ENCODE measurements around the gene RNF208.
"Not testable (repeated sequence)": the region's sequence is repeated elsewhere in the genome, so short reads cannot be mapped to it uniquely, and the experiment has no call there.

Gene RNF208

DNA sequence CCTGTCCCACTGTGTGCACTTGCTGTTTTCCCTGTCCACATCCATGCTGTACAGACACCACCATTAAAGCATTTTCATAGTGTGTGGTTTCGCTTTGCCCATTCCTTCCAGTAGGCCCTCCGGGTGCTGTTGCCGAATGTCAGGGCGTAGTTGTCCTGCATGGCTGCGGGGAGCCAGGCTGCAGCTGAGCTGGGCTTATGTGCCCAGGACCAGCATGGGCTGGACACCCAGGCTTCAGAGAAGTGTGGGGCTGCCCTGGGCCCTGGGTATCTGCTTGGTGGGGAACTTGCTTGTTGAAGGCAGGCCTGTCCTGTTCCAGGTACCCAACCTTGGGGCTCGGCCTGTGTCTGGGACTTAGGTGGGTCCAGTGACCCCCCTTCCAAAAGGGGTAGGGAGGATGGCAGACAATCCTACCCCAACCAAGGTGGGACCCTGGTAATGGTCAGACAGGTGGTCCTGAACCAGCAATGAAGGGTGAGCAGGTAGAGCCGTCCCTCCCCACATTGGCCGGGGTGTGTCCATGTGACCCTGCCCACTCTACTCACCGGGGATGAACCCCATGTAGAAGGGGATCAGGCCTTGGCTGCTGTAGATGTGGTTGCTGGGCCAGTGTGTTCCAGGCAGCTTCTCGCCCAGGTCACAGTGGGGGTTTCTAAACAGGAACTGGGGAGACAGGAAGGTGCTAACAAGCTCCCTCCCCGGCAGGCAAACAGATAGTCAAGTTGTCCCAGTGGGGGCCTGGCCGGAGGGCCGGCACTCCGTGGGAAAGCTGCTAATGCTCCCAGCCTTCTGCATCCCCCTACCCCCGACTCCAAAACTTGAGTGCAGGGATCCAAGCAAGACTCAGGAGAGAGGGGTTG lies 21.8 kb upstream of the RNF208 start (continued):
- TF ChIP-seq, protein P1, sequence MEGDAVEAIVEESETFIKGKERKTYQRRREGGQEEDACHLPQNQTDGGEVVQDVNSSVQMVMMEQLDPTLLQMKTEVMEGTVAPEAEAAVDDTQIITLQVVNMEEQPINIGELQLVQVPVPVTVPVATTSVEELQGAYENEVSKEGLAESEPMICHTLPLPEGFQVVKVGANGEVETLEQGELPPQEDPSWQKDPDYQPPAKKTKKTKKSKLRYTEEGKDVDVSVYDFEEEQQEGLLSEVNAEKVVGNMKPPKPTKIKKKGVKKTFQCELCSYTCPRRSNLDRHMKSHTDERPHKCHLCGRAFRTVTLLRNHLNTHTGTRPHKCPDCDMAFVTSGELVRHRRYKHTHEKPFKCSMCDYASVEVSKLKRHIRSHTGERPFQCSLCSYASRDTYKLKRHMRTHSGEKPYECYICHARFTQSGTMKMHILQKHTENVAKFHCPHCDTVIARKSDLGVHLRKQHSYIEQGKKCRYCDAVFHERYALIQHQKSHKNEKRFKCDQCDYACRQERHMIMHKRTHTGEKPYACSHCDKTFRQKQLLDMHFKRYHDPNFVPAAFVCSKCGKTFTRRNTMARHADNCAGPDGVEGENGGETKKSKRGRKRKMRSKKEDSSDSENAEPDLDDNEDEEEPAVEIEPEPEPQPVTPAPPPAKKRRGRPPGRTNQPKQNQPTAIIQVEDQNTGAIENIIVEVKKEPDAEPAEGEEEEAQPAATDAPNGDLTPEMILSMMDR (tag by site-specific recombination; IDR thresholded peaks at IDR 0.05): peak; percentile 41; the same call in 1 of the 2 replicates
- TF ChIP-seq ZBTB8A (tag by site-specific recombination; IDR thresholded peaks at IDR 0.05) (peak; percentile 41), BCL11B (tag by site-specific recombination; IDR thresholded peaks at IDR 0.05; ENCODE audit: low read depth) (peak; percentile 29; the same call in 1 of the 2 replicates), ZIC2 (tag by site-specific recombination; IDR thresholded peaks at IDR 0.05) (peak; percentile 91), ZBTB48 (tag by site-specific recombination; IDR thresholded peaks at IDR 0.05) (peak; percentile 9; the same call in 1 of the 2 replicates), ZNF2 (tag by site-specific recombination; IDR thresholded peaks at IDR 0.05) (0 out of 2 replicates have a peak, but pooled peaks have one; percentile 21), SP7 (tag by site-specific recombination; IDR thresholded peaks at IDR 0.05) (no peak), KLF8 (tag by site-specific recombination; IDR thresholded peaks at IDR 0.05) (peak; percentile 55)
- TF ChIP-seq, protein P2, sequence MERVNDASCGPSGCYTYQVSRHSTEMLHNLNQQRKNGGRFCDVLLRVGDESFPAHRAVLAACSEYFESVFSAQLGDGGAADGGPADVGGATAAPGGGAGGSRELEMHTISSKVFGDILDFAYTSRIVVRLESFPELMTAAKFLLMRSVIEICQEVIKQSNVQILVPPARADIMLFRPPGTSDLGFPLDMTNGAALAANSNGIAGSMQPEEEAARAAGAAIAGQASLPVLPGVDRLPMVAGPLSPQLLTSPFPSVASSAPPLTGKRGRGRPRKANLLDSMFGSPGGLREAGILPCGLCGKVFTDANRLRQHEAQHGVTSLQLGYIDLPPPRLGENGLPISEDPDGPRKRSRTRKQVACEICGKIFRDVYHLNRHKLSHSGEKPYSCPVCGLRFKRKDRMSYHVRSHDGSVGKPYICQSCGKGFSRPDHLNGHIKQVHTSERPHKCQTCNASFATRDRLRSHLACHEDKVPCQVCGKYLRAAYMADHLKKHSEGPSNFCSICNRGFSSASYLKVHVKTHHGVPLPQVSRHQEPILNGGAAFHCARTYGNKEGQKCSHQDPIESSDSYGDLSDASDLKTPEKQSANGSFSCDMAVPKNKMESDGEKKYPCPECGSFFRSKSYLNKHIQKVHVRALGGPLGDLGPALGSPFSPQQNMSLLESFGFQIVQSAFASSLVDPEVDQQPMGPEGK (tag by site-specific recombination; IDR thresholded peaks at IDR 0.05): peak; percentile 27; the same call in 1 of the 2 replicates
- TF ChIP-seq, protein P3, sequence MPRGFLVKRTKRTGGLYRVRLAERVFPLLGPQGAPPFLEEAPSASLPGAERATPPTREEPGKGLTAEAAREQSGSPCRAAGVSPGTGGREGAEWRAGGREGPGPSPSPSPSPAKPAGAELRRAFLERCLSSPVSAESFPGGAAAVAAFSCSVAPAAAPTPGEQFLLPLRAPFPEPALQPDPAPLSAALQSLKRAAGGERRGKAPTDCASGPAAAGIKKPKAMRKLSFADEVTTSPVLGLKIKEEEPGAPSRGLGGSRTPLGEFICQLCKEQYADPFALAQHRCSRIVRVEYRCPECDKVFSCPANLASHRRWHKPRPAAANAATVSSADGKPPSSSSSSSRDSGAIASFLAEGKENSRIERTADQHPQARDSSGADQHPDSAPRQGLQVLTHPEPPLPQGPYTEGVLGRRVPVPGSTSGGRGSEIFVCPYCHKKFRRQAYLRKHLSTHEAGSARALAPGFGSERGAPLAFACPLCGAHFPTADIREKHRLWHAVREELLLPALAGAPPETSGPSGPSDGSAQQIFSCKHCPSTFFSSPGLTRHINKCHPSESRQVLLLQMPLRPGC (tag by site-specific recombination; IDR thresholded peaks at IDR 0.05): 0 out of 2 replicates have a peak, but pooled peaks have one; percentile 11

DNA sequence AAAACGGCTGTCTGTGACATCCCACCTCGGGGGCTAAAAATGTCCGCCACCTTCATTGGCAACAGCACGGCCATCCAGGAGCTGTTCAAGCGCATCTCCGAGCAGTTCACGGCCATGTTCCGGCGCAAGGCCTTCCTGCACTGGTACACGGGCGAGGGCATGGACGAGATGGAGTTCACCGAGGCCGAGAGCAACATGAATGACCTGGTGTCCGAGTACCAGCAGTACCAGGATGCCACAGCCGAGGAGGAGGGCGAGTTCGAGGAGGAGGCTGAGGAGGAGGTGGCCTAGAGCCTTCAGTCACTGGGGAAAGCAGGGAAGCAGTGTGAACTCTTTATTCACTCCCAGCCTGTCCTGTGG lies 21.2 kb upstream of the RNF208 start:
- H3K9me3 ChIP-seq (ENCODE audit: control insufficient read depth, insufficient read depth, low read depth, low read length); H3K27ac ChIP-seq (ENCODE audit: extremely low read depth, low read depth, low read length); H3K4me3 ChIP-seq (ENCODE audit: low read depth, low read length); H3K4me1 ChIP-seq (ENCODE audit: control insufficient read depth, insufficient read depth, low read length): not testable (repeated sequence)
- CTCF ChIA-PET: interaction anchor here (1.3 kb wide), 1 partner anchor 11 kb away, joined by 13 read pairs; the partner anchor contains the start of gene NELFB
- H3K36me3 ChIP-seq (ENCODE audit: control insufficient read depth in 2 of 2, insufficient read depth in 1 of 2, low read length in 2 of 2): peaks cover 0 to 32% of the 10 kb centered on the region in 2 experiments; a peak in 1 of 3 replicates
- POLR2A ChIA-PET: interaction anchor here (0.6 to 11.5 kb wide), 14 partner anchors 9 to 195 kb away, joined by 3 to 336 read pairs (median 7); partner anchors contain the start of genes CYSRT1, MAN1B1, NELFB and NRARP
- TF ChIP-seq ZNF600 (tag by site-specific recombination; IDR thresholded peaks at IDR 0.05) (peak; percentile 84), ZNF169 (tag by site-specific recombination; IDR thresholded peaks at IDR 0.05) (0 out of 2 replicates have a peak, but pooled peaks have one; percentile 6)

DNA sequence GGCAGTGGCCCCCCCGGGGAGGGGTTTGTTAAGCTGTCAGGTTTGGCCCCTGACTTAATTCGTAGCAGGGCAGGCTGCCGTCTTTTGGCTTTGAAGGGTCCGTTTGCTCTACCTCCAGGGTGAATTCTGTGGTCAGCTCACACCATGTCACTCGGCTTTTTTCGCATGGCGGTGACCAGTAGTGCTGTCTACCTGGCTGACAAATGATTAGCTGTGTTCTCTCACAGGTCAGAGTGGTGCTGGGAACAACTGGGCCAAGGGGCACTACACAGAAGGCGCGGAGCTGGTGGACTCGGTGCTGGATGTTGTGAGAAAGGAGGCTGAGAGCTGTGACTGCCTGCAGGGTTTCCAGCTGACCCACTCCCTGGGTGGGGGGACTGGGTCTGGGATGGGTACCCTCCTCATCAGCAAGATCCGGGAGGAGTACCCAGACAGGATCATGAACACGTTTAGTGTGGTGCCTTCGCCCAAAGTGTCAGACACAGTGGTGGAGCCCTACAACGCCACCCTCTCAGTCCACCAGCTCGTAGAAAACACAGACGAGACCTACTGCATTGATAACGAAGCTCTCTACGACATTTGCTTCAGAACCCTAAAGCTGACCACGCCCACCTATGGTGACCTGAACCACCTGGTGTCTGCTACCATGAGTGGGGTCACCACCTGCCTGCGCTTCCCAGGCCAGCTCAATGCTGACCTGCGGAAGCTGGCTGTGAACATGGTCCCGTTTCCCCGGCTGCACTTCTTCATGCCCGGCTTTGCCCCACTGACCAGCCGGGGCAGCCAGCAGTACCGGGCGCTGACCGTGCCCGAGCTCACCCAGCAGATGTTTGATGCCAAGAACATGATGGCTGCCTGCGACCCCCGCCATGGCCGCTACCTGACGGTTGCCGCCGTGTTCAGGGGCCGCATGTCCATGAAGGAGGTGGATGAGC lies 20.5 kb upstream of the RNF208 start:
- Histone ChIP-seq H3K4me1 (ENCODE audit: control insufficient read depth, insufficient read depth, low read length) (0 out of 2 replicates have a peak, but pooled peaks cover 3% of the 10 kb centered on the region), H3K27ac (ENCODE audit: extremely low read depth, low read depth, low read length) (peak overlapping the region; percentile 89), H3K36me3 (ENCODE audit: control insufficient read depth in 2 of 2, insufficient read depth in 1 of 2, low read length in 2 of 2) (peaks cover 0 to 32% of the 10 kb centered on the region in 2 experiments; a peak in 1 of 3 replicates), H3K4me3 (ENCODE audit: low read depth, low read length) (peak overlapping the region; percentile 83), H3K9me3 (ENCODE audit: control insufficient read depth, insufficient read depth, low read depth, low read length) (no peaks in the 10 kb centered on the region)
- ChIA-PET POLR2A (interaction anchor here (0.6 to 11.5 kb wide), 17 partner anchors 8 to 309 kb away, joined by 3 to 336 read pairs (median 4); partner anchors contain the start of genes CYSRT1, MAN1B1, MRPL41 and NELFB), CTCF (interaction anchor here (0.8 to 1.3 kb wide), 2 partner anchors 12 to 213 kb away, joined by 5 to 13 read pairs; partner anchors contain the start of gene NELFB)
- TF ChIP-seq BCL11A (tag by site-specific recombination; IDR thresholded peaks at IDR 0.05; ENCODE audit: low read depth) (no peak), ZNF146 (tag by site-specific recombination; IDR thresholded peaks at IDR 0.05) (no peak), KLF1 (tag by site-specific recombination; IDR thresholded peaks at IDR 0.05) (no peak), TCF7L2 (IDR thresholded peaks at IDR 0.05; ENCODE audit: borderline replicate concordance, low read depth, low read length) (no peak), GLIS2 (tag by site-specific recombination; IDR thresholded peaks at IDR 0.05) (0 out of 2 replicates have a peak, but pooled peaks have one; percentile 12), ZNF561 (tag by site-specific recombination; IDR thresholded peaks at IDR 0.05; ENCODE audit: borderline replicate concordance) (no peak), ZNF549 (tag by site-specific recombination; IDR thresholded peaks at IDR 0.05) (no peak), ZBTB21 (tag by site-specific recombination; IDR thresholded peaks at IDR 0.05) (no peak), ZNF610 (tag by site-specific recombination; IDR thresholded peaks at IDR 0.05; ENCODE audit: borderline replicate concordance) (no peak), ZNF664 (tag by site-specific recombination; IDR thresholded peaks at IDR 0.05) (no peak)
- TF ChIP-seq, protein P4, sequence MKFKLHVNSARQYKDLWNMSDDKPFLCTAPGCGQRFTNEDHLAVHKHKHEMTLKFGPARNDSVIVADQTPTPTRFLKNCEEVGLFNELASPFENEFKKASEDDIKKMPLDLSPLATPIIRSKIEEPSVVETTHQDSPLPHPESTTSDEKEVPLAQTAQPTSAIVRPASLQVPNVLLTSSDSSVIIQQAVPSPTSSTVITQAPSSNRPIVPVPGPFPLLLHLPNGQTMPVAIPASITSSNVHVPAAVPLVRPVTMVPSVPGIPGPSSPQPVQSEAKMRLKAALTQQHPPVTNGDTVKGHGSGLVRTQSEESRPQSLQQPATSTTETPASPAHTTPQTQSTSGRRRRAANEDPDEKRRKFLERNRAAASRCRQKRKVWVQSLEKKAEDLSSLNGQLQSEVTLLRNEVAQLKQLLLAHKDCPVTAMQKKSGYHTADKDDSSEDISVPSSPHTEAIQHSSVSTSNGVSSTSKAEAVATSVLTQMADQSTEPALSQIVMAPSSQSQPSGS (tag by site-specific recombination; IDR thresholded peaks at IDR 0.05; ENCODE audit: low read depth): no peak

All from HEK293 (cell line).